ENCODE measurements around the gene MSRB3.

DNA sequence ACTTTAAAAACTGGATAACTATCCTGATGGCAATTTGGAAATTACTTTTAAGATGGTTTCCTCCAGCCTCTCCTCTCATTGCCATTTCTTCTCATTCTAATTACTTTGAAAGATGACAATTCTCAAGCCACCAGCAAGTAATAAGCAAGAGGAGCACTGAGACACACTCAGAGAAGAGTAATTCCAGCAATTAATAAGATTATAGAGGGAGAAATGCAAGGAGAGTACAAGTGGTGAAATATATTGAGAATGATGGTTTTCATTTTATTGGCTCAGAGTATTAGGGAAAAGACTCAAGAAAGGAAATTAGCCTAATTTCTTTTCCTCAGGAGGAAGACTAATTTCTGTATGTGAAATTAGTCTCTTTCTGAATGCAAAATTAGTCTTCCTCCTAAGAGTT lies 20.5 kb upstream of the MSRB3 start:
- TF ChIP-seq, protein P1, sequence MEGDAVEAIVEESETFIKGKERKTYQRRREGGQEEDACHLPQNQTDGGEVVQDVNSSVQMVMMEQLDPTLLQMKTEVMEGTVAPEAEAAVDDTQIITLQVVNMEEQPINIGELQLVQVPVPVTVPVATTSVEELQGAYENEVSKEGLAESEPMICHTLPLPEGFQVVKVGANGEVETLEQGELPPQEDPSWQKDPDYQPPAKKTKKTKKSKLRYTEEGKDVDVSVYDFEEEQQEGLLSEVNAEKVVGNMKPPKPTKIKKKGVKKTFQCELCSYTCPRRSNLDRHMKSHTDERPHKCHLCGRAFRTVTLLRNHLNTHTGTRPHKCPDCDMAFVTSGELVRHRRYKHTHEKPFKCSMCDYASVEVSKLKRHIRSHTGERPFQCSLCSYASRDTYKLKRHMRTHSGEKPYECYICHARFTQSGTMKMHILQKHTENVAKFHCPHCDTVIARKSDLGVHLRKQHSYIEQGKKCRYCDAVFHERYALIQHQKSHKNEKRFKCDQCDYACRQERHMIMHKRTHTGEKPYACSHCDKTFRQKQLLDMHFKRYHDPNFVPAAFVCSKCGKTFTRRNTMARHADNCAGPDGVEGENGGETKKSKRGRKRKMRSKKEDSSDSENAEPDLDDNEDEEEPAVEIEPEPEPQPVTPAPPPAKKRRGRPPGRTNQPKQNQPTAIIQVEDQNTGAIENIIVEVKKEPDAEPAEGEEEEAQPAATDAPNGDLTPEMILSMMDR (IDR thresholded peaks at IDR 0.05), result no peak
- no peak for TF ChIP-seq EZH2phosphoT487 (IDR thresholded peaks at IDR 0.05)
